Stimulated activated naive CD8-positive, alpha-beta T cell treated with anti-CD3 and anti-CD28 coated beads, Interleukin-15, Interleukin-2, amounts not matched to agents 100 ng/mL and 50 ng/mL, for 24 hours (primary cell): ENCODE measurements around the gene LSM3.

Experiments
- H3K27ac Mint-ChIP-seq: one replicate; pipeline ENCODE4 v1.8.0; 2021; ENCODE audit warnings: mild to moderate bottlenecking, mixed read lengths
- H3K27me3 Mint-ChIP-seq: one replicate; pipeline ENCODE4 v1.8.0; 2021; ENCODE audit warnings: mixed read lengths
- H3K36me3 Mint-ChIP-seq: one replicate; pipeline ENCODE4 v1.8.0; 2021; ENCODE audit warnings: low read depth, mixed read lengths
- H3K4me1 Mint-ChIP-seq: one replicate; pipeline ENCODE4 v1.8.0; 2021; ENCODE audit warnings: low read depth, mixed read lengths
- H3K4me3 Mint-ChIP-seq: one replicate; pipeline ENCODE4 v1.8.0; 2021; ENCODE audit warnings: mild to moderate bottlenecking, mixed read lengths
- H3K9me3 Mint-ChIP-seq: one replicate; pipeline ENCODE4 v1.8.0; 2021; ENCODE audit warnings: mixed read lengths

LSM3 gene

DNA sequence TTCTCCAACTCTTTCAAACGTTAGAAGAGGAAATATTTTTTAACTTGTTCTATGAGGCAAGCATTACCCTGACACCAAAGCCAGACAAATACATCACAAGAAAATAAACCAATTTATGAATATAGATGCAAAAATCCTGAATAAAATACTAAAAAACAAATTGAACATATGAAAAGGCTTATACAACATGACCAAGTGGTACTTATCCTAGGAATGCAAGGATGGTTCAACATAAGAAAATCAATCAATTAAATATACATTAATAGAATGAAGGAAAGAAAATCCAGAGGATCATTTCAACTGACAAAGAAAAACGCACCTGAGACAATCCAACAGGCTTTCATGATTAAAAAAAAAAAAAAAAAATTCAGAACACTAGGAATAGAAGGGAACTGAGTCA, 17.3 kb upstream of the LSM3 start:
- Mint-ChIP-seq H3K27ac (no peak overlapping the region), H3K36me3 (peaks cover 93% of the 10 kb centered on the region), H3K4me3 (no peak overlapping the region), H3K27me3 (no peaks in the 10 kb centered on the region), H3K9me3 (peaks cover 12% of the 10 kb centered on the region), H3K4me1 (no peaks in the 10 kb centered on the region)

DNA sequence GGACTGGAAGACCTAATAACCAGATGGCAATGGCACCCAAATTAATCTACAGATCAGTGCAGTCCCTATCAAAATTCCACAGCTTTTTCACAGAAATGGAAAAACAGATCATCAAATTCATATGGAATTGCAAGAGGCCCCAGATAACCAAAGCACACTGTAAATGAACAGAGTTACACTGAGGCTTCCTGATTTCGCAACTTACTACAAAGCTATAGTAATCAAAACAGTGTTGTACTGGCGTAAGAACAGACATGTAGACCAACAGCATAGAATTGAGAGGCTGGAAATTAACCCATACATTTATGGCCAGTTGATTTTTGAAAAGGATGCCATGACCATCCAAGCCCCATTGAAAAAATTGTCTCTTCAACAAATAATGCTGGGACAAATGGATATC, 16.4 kb upstream of the LSM3 start:
- Mint-ChIP-seq H3K4me3 (no peak overlapping the region), H3K4me1 (no peaks in the 10 kb centered on the region), H3K27me3 (no peaks in the 10 kb centered on the region), H3K36me3 (peaks cover 99% of the 10 kb centered on the region), H3K9me3 (peaks cover 12% of the 10 kb centered on the region), H3K27ac (no peak overlapping the region)

DNA sequence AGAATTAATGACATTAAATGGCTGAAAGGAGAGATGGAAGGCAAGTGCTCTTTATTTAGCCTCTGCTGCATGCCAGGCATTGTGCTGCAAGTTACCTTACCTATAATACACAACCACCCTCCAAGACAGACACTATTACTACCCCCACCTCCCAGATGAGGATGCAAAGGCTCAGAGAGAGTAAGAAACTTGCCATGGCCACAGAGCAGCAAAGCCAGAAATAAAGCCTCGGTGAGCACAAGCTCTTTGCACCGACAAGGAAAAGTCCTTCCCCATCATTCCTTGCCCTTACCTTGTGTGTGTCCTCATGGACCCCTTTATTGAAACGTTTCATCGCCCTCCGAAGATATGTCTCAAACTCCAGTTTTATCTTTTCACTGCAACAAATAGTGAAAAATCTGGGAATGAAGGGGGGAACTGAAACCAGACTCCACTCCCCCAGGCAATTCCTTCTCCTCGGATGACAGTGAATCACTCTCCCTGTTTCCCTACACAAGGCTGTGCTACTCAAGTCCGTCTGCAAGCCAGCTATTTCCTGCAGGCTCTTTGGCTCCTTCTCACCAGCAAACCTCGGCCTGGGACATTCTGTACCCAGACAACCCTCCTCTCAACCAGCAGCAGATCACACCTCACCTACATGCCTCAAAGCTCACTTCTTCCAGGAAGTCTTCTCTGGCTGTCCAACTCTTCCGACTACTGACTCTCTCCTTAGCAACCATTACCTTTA, 11.6 kb upstream of the LSM3 start:
- no peak overlapping the region for H3K27ac Mint-ChIP-seq
- H3K9me3 Mint-ChIP-seq = peaks cover 6% of the 10 kb centered on the region
- peaks cover 12% of the 10 kb centered on the region for H3K4me1 Mint-ChIP-seq
- H3K27me3 Mint-ChIP-seq = no peaks in the 10 kb centered on the region
- peaks cover 95% of the 10 kb centered on the region for H3K36me3 Mint-ChIP-seq
- no peak overlapping the region for H3K4me3 Mint-ChIP-seq

DNA sequence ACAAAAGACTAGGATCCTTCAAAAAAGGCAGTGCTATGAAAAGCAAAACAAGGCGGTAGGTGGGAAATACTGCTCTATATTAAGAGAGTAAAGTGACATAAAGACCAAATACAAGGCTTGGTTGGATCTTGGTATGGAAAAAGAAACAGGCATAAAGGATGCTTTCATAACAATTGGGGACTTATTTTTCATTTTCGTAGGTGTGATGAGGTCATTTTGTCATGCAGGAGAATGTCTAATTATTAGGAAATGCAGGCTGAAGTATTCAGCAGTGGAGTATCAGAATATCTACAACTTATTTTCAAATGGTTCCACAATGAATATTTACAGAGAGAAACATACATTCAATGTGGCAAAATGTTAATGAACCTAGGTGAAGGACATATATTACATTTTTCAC, 9.2 kb upstream of the LSM3 start:
- H3K36me3 Mint-ChIP-seq = peaks cover 84% of the 10 kb centered on the region
- no peaks in the 10 kb centered on the region for H3K9me3 Mint-ChIP-seq
- peaks cover 25% of the 10 kb centered on the region for H3K4me1 Mint-ChIP-seq
- no peaks in the 10 kb centered on the region for H3K27me3 Mint-ChIP-seq
- no peak overlapping the region for H3K4me3 Mint-ChIP-seq
- H3K27ac Mint-ChIP-seq = no peak overlapping the region

DNA sequence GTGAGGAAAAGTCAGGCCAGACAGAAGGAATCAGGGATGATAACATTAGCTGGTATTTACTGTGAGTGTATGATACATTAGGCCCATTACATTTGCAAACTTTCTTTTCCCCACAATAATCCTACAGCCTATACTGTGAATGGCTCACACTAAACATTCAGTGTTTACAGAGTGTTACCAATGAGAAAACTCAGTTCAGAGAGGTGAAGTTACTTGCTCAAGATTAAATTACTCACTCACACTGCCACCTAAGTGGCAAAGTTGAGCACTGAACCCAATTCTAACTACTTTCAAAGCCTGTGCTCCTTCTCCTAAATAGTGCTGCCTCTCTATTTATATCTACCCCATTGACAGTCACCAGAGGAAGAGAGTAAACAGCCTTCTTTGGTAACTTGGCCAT, 8.7 kb upstream of the LSM3 start:
- no peak overlapping the region for H3K27ac Mint-ChIP-seq

DNA sequence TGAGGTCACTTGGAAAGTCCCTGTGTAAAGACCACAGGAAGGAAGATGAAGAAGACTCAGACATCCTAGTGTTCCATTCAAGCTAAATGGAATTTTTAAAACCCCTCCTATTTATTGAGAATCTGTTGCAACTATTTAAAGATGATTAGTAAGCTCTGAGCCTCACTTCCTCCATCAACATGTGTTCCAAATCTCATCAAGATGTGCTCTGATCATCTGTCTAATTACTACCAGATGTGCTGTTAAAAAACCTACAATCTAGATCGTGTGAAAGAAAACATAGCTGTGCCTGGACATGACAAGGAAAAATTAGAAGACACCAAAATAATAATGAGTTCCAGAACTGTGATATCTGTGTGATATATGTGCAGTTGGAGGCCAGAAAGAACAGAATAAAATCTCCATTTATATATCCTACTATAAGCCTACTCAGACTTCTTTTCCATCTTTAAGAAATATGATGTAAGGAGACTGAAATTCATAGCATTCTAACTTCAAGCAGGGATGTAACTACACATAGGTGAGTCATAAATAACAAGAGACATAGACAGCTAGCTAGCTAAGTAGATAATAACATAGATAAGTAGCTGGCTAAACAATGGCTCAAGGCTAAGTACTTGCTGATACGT, 8.0 kb upstream of the LSM3 start:
- Mint-ChIP-seq H3K27me3 (no peaks in the 10 kb centered on the region), H3K9me3 (no peaks in the 10 kb centered on the region), H3K27ac (peak overlapping the region; percentile 24), H3K36me3 (peaks cover 72% of the 10 kb centered on the region), H3K4me3 (no peak overlapping the region), H3K4me1 (peaks cover 37% of the 10 kb centered on the region)

More for the DNA sequence above, 8.7 kb upstream of the LSM3 start:
- H3K36me3 Mint-ChIP-seq = peaks cover 80% of the 10 kb centered on the region
- H3K4me3 Mint-ChIP-seq = no peak overlapping the region
- H3K9me3 Mint-ChIP-seq = no peaks in the 10 kb centered on the region
- peaks cover 29% of the 10 kb centered on the region for H3K4me1 Mint-ChIP-seq
- no peaks in the 10 kb centered on the region for H3K27me3 Mint-ChIP-seq

DNA sequence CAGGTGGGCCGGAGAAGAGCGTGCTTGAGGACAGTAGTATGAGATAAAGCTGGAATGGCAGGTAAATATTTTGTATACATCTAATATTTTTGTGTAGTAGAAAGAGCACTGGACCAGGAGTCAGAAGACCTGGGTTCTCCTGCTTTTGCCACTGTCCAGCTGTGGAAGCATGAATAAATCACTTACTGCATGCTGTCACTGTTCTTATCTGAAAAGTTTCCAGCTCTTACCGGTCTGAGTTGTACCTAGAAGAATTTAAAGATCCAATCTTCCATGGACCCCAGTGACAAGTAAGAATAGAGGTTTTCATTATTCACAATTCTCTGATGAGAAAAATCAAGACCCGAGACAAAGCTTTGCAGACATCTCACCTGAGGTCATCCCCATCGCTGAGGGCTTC, 6.1 kb upstream of the LSM3 start:
- peaks cover 53% of the 10 kb centered on the region for H3K4me1 Mint-ChIP-seq
- no peak overlapping the region for H3K4me3 Mint-ChIP-seq
- no peak overlapping the region for H3K27ac Mint-ChIP-seq
- H3K36me3 Mint-ChIP-seq = peaks cover 55% of the 10 kb centered on the region
- H3K9me3 Mint-ChIP-seq = no peaks in the 10 kb centered on the region
- H3K27me3 Mint-ChIP-seq = no peaks in the 10 kb centered on the region

DNA sequence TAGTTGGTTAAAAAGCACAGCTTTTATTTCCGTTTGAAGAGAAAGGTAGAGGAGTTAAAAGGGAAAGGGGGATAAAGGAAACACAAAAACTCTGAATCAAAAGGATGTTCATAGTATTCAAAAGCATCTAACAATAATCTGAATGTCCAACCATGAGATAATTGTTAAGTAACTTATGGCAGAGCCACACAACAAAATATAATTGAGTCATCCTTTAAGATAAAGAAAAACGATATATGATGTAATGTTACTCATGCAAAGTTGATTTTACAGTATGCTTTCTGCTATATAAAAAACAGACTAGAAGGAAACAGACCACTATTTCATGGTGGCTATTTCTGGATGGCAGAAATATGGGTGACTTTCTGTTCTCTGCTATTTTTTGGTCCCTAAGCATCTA, 4.1 kb upstream of the LSM3 start:
- H3K36me3 Mint-ChIP-seq = peaks cover 42% of the 10 kb centered on the region
- H3K27ac Mint-ChIP-seq = no peak overlapping the region
- H3K27me3 Mint-ChIP-seq = no peaks in the 10 kb centered on the region
- peaks cover 69% of the 10 kb centered on the region for H3K4me1 Mint-ChIP-seq
- H3K4me3 Mint-ChIP-seq = no peak overlapping the region
- no peaks in the 10 kb centered on the region for H3K9me3 Mint-ChIP-seq

DNA sequence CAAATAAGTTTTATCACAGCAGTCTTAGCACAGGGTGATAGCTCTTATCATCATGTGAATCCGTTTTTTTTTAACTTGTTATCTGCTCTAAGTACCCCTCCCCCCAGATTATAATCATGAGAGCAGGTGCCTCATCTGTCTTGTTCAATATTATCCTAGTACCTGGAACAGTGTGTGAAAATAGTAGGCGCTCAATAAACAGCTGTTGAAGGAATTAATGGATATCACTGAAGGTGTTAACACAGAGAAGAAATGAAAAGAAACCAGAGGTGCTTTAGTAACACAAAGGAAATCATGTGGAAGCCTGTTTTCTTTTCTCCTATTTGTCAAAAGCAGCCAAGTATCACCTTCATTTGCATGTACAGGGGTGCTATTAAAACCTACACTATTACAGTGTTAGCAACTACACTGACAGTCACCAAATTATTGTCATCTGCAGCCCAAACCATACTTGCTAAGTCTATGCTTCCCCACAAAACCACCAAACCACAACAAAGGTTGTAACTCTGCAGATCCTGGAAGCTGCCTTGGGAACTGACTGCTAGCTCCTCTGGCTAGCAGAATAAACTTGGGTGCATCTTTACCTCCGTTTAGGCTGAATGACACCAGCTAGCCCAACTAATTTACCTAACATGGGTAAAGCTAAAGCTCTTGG, 3.1 kb upstream of the LSM3 start:
- no peaks in the 10 kb centered on the region for H3K9me3 Mint-ChIP-seq
- no peaks in the 10 kb centered on the region for H3K27me3 Mint-ChIP-seq
- H3K4me1 Mint-ChIP-seq = peaks cover 72% of the 10 kb centered on the region
- H3K27ac Mint-ChIP-seq = peak overlapping the region; percentile 67
- peak overlapping the region; percentile 60 for H3K4me3 Mint-ChIP-seq
- peaks cover 32% of the 10 kb centered on the region for H3K36me3 Mint-ChIP-seq

DNA sequence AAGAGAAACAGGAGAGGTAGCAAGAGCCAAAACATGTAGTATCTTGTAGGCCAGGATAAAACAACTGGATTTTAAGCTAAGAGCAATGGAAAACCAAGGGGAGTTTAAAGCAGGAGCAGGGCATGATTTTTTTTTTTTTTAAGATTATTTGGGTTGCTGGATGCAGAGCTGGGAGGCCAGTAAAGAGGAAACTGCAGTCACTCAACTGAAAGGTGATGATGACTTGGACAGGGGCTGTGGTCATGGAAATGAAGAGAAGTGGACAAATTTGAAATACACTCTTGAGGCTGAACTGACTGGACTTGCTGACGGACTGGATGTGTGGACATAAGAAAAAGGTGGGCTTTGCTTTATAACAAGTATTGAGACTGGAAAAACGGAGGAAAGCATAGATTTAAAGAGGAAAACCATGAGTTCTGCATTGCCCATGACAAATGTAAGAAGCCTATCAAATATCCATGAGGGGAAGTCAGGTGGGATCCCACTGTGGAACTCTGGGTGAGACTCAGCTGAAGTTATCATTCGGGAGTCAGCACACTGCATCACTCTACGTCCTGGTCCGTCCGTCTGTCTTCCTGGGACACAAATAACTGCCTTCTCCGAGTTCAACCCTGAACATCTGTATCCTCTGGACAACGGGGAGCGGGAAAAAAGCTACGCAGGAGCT, 904 bp upstream of the LSM3 start:
- H3K36me3 Mint-ChIP-seq = peaks cover 24% of the 10 kb centered on the region
- H3K9me3 Mint-ChIP-seq = no peaks in the 10 kb centered on the region
- no peaks in the 10 kb centered on the region for H3K27me3 Mint-ChIP-seq
- H3K27ac Mint-ChIP-seq = peak overlapping the region; percentile 97
- H3K4me3 Mint-ChIP-seq = peak overlapping the region; percentile 94
- H3K4me1 Mint-ChIP-seq = peaks cover 79% of the 10 kb centered on the region

DNA sequence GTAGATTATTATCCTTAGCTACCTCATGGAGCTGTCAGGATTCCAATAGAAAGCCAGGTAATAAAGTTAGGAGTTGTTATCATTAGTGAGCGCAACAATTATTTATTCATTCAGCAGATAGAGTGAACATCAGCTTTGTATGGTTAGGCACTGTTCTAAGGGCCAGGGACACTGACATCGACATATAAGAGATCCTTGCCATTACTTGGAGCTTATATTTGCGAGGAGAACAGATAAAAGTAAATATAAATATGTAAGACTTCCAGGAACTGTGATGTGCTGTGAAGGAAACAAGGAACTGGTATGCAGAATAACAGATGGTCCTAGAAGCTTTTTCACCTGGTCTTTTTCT, 473 bp downstream of the LSM3 start:
- H3K27me3 Mint-ChIP-seq = no peaks in the 10 kb centered on the region
- H3K4me1 Mint-ChIP-seq = peaks cover 79% of the 10 kb centered on the region
- peak overlapping the region; percentile 94 for H3K4me3 Mint-ChIP-seq
- H3K36me3 Mint-ChIP-seq = peaks cover 30% of the 10 kb centered on the region
- H3K27ac Mint-ChIP-seq = peak overlapping the region; percentile 97
- no peaks in the 10 kb centered on the region for H3K9me3 Mint-ChIP-seq

DNA sequence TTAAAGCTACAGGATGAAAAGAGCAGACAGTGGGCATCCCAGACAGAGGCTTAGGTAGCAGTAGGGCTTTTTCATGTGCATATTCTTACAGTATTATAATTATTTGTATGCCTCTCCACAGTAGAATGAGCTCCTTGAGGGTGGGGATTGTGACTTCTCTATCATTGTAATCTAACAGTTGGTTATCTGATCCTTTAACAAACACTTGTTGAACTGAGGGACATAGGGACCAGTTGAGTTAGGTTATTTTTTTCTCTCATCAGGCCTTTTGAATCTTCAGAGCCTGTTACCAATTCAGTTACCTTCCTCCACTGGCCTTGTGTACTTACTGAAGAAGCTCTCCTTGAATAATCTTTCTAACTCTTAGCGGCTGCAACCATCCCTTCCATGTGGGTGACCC, 1.2 kb downstream of the LSM3 start:
- H3K4me3 Mint-ChIP-seq = peak overlapping the region; percentile 94
- H3K27me3 Mint-ChIP-seq = no peaks in the 10 kb centered on the region
- no peaks in the 10 kb centered on the region for H3K9me3 Mint-ChIP-seq
- peaks cover 72% of the 10 kb centered on the region for H3K4me1 Mint-ChIP-seq
- peak overlapping the region; percentile 97 for H3K27ac Mint-ChIP-seq
- H3K36me3 Mint-ChIP-seq = peaks cover 32% of the 10 kb centered on the region

DNA sequence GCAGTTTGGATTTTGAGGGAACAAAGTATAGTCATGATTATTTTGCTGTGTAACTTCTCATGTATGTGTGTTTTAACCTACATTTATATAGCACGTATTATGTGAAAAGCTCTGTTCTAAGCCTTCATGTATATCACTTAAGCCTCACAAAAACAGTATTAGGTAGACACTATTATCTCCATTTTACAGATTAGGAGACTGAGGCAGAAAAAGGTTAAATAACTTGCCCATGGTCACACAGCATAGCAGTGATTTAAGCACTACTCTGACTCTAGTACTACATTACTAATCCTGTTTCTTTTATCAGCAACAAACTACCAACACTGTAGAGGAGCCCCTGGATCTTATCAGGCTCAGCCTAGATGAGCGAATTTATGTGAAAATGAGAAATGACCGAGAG, 2.6 kb downstream of the LSM3 start:
- Mint-ChIP-seq H3K27me3 (no peaks in the 10 kb centered on the region), H3K9me3 (no peaks in the 10 kb centered on the region), H3K27ac (no peak overlapping the region), H3K36me3 (peaks cover 42% of the 10 kb centered on the region), H3K4me1 (peaks cover 62% of the 10 kb centered on the region), H3K4me3 (no peak overlapping the region)

DNA sequence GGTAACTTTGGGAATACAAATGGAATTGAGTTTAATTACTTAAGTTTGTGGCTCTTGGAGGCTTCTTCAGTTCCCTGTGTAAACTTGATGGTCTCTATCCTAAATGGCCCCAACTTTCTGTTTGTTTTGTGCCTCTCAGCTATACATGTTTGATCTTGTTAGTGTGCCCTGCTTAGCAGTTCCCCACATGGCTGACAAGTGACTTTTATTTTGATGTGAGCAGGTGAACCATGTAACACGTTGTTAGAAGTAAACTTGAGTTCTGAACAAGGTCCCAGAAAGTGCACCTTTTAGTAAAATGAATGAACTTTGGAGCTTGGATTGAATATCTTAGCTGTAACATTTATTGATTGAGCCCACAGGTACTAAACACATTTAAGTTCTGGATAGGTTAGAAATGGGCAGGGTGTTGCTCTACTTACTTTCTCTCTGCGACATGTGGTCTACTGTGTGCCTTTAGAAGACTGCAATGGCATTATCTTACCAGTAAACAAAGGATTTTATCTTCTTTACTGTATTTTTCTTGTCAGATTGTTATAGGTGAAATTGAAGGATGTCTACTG, 4.5 kb downstream of the LSM3 start:
- Mint-ChIP-seq H3K27me3 (no peaks in the 10 kb centered on the region), H3K36me3 (peaks cover 48% of the 10 kb centered on the region), H3K27ac (no peak overlapping the region), H3K4me3 (no peak overlapping the region), H3K4me1 (peaks cover 47% of the 10 kb centered on the region), H3K9me3 (no peaks in the 10 kb centered on the region)
